MM.1S (cell line): ENCODE measurements around the gene CHN2.

Experiments
- DNase-seq: peaks from one replicate; pipeline ENCODE4 v3.0.0-alpha.2; 2015
- H2AFZ ChIP-seq: fragments of 300-600 bp; sonication (generic); 2 replicates; pipeline ENCODE4 v1.6.0; 2016; ENCODE audit warnings: antibody characterized with exemption, low read length
- H3F3A ChIP-seq: fragments of 300-600 bp; sonication (generic); 2 replicates; pipeline ENCODE4 v1.6.1; 2016; ENCODE audit warnings: mild to moderate bottlenecking, antibody characterized with exemption, low read length, moderate library complexity, mixed read lengths; ENCODE audit not compliant: insufficient read depth
- H3K27ac ChIP-seq: fragments of 300-600 bp; sonication (generic); 2 replicates; pipeline ENCODE4 v1.5.1; 2016; ENCODE audit warnings: mild to moderate bottlenecking, low read length
- H3K27me3 ChIP-seq: fragments of 300-600 bp; sonication (generic); replicated peaks from 2 replicates; pipeline ENCODE4 v1.6.0; 2016; ENCODE audit warnings: low read length; ENCODE audit not compliant: insufficient read depth
- H3K36me3 ChIP-seq: fragments of 300-600 bp; sonication (generic); replicated peaks from 2 replicates; pipeline ENCODE4 v1.6.1; 2016; ENCODE audit warnings: mild to moderate bottlenecking, low read length, mixed read lengths; ENCODE audit not compliant: insufficient read depth
- H3K4me1 ChIP-seq: fragments of 300-600 bp; sonication (generic); 2 replicates; pipeline ENCODE4 v1.6.1; 2016; ENCODE audit warnings: low read length, mixed read lengths
- H3K4me2 ChIP-seq: fragments of 300-600 bp; sonication (generic); 2 replicates; pipeline ENCODE4 v1.6.0; 2016; ENCODE audit warnings: low read depth, low read length
- H3K4me3 ChIP-seq: fragments of 300-600 bp; sonication (generic); 2 replicates; pipeline ENCODE4 v1.5.1; 2016; ENCODE audit warnings: low read length, mixed read lengths
- H3K79me2 ChIP-seq: fragments of 300-600 bp; sonication (generic); 2 replicates; pipeline ENCODE4 v1.6.1; 2016; ENCODE audit warnings: mixed run types, low read length, mixed read lengths
- H3K9ac ChIP-seq: fragments of 300-600 bp; sonication (generic); 2 replicates; pipeline ENCODE4 v1.6.1; 2016; ENCODE audit warnings: low read length, mixed read lengths
- H3K9me2 ChIP-seq: fragments of 300-600 bp; sonication (generic); replicated peaks from 2 replicates; pipeline ENCODE4 v1.6.1; 2016; ENCODE audit warnings: mild to moderate bottlenecking, low read length, mixed read lengths; ENCODE audit not compliant: insufficient read depth
- H3K9me3 ChIP-seq: fragments of 300-600 bp; sonication (generic); replicated peaks from 2 replicates; pipeline ENCODE4 v1.6.1; 2016; ENCODE audit warnings: mild to moderate bottlenecking, low read length, mixed read lengths; ENCODE audit not compliant: insufficient read depth
- H4K20me1 ChIP-seq: fragments of 300-600 bp; sonication (generic); 2 replicates; pipeline ENCODE4 v1.6.1; 2016; ENCODE audit warnings: mild to moderate bottlenecking, low read length, moderate library complexity, mixed read lengths; ENCODE audit not compliant: insufficient read depth
- EZH2 ChIP-seq: fragments of 300-600 bp; sonication (generic); optimal IDR thresholded peaks from 2 replicates; pipeline ENCODE3; 2017; ENCODE audit warnings: low read depth, mild to moderate bottlenecking, antibody characterized with exemption, low read length, mixed read lengths
- EZH2phosphoT487 ChIP-seq: fragments of 300-600 bp; sonication (generic); IDR thresholded peaks from 2 replicates; pipeline ENCODE4 v1.6.1; 2018; ENCODE audit warnings: antibody characterized with exemption, low read length
- TF ChIP-seq, protein P1 (sequence below): fragments of 300-600 bp; sonication (generic); IDR thresholded peaks from 2 replicates; pipeline ENCODE4 v1.5.1; 2016; ENCODE audit warnings: antibody characterized with exemption, low read length, mixed read lengths

Gene CHN2

DNA sequence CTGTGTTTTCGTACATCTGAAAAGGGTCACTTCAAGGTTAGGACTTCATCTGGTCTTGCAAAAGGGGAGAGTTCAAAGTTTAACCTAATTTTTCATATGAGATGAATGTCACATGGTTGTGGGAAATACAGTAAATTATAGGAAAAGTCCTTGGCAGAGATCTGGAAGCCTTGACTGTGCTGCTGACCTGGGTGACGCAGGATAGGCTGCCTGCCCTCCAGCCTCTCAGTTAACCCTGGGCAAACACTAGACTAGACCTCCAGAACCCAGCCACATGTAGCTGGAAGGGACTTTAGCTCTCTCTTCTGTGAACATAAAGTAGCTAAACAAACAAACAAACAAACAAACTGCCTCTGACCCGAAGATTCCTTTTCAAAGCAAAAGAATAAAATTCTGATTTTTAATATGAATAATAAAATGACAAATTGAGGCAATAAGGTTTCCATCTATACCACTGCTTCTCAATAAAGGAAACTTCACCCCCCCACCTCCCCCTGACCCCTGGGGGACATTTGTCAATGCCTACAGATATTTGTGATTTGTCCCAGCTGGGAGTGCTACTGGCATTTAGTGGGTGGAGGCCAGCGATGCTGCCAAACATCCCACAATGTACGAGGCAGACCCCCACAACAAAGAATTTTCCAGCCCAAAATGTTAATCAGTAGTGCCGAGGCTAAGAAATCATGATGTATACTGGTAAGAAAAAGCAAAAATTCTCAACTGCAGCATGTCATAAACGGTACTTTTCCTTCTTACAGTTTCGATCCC, 293.8 kb downstream of the CHN2 start:
- TF ChIP-seq, protein P1, sequence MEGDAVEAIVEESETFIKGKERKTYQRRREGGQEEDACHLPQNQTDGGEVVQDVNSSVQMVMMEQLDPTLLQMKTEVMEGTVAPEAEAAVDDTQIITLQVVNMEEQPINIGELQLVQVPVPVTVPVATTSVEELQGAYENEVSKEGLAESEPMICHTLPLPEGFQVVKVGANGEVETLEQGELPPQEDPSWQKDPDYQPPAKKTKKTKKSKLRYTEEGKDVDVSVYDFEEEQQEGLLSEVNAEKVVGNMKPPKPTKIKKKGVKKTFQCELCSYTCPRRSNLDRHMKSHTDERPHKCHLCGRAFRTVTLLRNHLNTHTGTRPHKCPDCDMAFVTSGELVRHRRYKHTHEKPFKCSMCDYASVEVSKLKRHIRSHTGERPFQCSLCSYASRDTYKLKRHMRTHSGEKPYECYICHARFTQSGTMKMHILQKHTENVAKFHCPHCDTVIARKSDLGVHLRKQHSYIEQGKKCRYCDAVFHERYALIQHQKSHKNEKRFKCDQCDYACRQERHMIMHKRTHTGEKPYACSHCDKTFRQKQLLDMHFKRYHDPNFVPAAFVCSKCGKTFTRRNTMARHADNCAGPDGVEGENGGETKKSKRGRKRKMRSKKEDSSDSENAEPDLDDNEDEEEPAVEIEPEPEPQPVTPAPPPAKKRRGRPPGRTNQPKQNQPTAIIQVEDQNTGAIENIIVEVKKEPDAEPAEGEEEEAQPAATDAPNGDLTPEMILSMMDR = no peak
- TF ChIP-seq EZH2 (no peak), EZH2phosphoT487 (no peak)
- no peak overlapping the region for H2AFZ ChIP-seq
- no peaks in the 10 kb centered on the region for H3F3A ChIP-seq
- H4K20me1 ChIP-seq = no peaks in the 10 kb centered on the region
- no peaks in the 10 kb centered on the region for H3K4me1 ChIP-seq
- no peaks in the 10 kb centered on the region for H3K9me2 ChIP-seq
- no peak for DNase-seq
- H3K27ac ChIP-seq = no peak overlapping the region
- no peaks in the 10 kb centered on the region for H3K36me3 ChIP-seq
- H3K9ac ChIP-seq = no peak overlapping the region
- H3K4me3 ChIP-seq = no peak overlapping the region
- H3K79me2 ChIP-seq = no peaks in the 10 kb centered on the region
- H3K9me3 ChIP-seq = no peaks in the 10 kb centered on the region
- no peak overlapping the region for H3K4me2 ChIP-seq
- H3K27me3 ChIP-seq = no peaks in the 10 kb centered on the region

- no peaks in the 10 kb centered on the region for H3K9me3 ChIP-seq
- TF ChIP-seq EZH2 (no peak), EZH2phosphoT487 (no peak)
- TF ChIP-seq, protein P1 = no peak
- no peaks in the 10 kb centered on the region for H4K20me1 ChIP-seq
- H3K36me3 ChIP-seq = no peaks in the 10 kb centered on the region
- DNase-seq = no peak
- H3K9me2 ChIP-seq = no peaks in the 10 kb centered on the region
- H3K9ac ChIP-seq = no peak overlapping the region
- H3K4me1 ChIP-seq = no peaks in the 10 kb centered on the region
- H3F3A ChIP-seq = no peaks in the 10 kb centered on the region
- no peak overlapping the region for H3K4me3 ChIP-seq
- no peak overlapping the region for H3K4me2 ChIP-seq
- no peaks in the 10 kb centered on the region for H3K27me3 ChIP-seq
- H2AFZ ChIP-seq = no peak overlapping the region
- H3K27ac ChIP-seq = no peak overlapping the region
- no peaks in the 10 kb centered on the region for H3K79me2 ChIP-seq
Measured at GRCh38 chr7:29488977-29489376, 294.4 kb downstream of the CHN2 start.

DNA sequence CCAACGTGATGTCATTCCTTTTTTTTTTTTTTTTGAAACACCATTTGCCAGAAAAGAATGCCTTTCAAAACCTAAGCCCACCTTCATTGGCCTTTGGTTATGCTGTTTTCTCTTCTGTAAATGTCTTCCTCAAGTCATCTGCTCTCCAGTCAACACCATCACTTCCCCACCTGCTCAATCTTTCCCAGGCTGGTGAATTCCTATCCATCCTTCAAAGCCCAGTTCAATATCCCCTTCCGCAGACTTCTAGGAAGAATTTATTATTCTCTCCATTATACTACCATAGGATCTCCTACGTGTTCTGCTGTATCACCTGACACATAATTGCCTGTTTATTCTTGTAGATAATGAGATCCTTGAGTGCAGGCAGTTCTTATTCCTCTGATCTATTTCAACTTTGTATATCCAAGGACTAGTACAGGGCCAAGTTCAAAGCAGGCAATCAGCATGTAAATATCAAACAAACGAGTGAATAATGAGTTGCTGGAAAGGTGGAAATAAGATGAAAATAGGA, 295.6 kb downstream of the CHN2 start:
- H3F3A ChIP-seq = no peaks in the 10 kb centered on the region
- no peak overlapping the region for H3K9ac ChIP-seq
- no peaks in the 10 kb centered on the region for H4K20me1 ChIP-seq
- no peak for DNase-seq
- no peaks in the 10 kb centered on the region for H3K36me3 ChIP-seq
- H3K27ac ChIP-seq = no peak overlapping the region
- no peak overlapping the region for H3K4me2 ChIP-seq
- H3K4me3 ChIP-seq = no peak overlapping the region
- H2AFZ ChIP-seq = no peak overlapping the region
- H3K4me1 ChIP-seq = no peaks in the 10 kb centered on the region
- no peaks in the 10 kb centered on the region for H3K79me2 ChIP-seq
- H3K9me2 ChIP-seq = no peaks in the 10 kb centered on the region
- TF ChIP-seq EZH2 = no peak
- TF ChIP-seq, protein P1 = no peak
- TF ChIP-seq EZH2phosphoT487 = no peak
- no peaks in the 10 kb centered on the region for H3K27me3 ChIP-seq
- no peaks in the 10 kb centered on the region for H3K9me3 ChIP-seq
